Activated naive CD4-positive, alpha-beta T cell treated with Interleukin-2 at 50 U/mL for 16 hours (primary cell): ENCODE measurements around the gene KCNJ10.

Source experiments
- DNase-seq: peaks from one replicate; pipeline ENCODE4 v3.0.0-alpha.2; 2020

KCNJ10 gene

GRCh38 chr1:160020196-160020595, 49.8 kb downstream of the KCNJ10 start:
- no peak for DNase-seq

DNA sequence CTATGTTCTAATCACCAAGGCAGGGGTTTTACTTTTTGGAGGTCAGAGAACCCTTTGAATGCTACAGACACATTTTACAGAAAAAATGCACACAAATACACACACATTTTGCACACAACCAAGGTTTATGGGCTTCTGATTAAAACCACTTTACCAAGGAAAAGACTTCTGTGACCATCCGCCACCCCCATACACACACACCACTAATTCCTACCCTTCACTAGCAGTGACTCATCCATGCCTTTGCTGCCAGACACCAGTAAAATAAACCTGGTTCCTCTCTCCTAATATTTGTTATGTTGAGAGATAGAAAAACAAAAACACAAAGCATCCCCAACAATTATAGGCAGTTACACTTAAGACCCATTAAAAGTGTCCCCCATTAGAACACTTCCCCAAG, 51.1 kb downstream of the KCNJ10 start:
- DNase-seq, result no peak

- DNase-seq, result no peak
Measured at GRCh38 chr1:160018347-160018746, 51.6 kb downstream of the KCNJ10 start.

DNA sequence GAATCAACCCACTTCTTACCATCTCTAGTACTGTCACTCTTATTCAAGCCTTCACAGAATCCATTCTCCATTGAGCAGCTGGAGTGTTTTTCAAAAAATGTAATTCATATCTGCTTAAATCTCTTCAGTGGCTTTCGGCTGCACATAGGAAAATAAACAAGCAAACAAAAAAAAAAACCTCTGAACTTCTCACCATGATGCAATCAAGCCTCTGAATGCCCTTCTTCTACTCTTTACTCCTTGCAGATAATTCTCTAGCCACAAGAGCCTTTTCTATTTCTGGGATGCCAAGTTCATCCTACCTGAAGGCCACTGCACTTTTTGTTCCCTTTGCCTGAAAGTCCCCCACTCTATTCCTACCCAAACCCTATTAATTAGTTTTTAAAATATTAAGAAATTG, 52.4 kb downstream of the KCNJ10 start:
- DNase-seq, result no peak

DNA sequence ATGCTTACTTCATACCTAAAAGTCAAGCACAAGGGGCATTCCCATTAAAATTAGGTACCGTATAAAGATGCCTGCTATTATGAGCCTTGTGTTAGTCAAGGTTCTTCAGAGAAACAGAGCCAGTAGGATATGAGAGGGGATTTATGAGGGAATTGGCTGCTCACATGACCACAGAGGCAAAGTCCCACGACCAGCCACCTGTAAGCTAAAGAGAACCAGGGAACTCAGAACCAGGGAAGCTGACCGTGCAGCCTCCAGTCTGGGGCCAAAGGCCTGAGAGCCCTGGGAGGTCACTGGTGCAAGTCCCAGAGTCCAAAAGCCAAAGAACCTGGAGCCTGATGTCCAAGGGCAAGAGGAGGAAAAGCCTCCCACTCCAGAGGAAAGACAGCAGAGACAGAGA, 58.2 kb downstream of the KCNJ10 start:
- DNase-seq, result no peak

DNA sequence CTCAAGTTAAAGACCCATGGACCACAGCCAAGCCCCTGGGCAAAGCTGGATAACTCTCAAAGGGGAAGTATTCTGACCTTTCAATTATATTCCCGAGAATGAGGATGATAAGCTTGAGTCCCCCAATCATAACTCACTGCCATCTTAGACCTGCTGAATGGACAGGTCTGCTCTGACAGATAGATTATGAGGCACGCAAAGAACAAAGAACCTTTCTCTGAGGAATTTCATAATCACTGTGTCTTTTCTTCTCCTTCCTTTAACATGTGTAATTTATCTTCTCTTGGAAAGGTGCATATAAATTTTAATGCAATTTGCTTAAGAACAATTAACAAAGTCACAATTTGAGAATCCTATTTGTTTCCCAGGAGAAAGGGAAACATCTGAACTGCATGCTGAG, 60.2 kb downstream of the KCNJ10 start:
- DNase-seq, result no peak

DNA sequence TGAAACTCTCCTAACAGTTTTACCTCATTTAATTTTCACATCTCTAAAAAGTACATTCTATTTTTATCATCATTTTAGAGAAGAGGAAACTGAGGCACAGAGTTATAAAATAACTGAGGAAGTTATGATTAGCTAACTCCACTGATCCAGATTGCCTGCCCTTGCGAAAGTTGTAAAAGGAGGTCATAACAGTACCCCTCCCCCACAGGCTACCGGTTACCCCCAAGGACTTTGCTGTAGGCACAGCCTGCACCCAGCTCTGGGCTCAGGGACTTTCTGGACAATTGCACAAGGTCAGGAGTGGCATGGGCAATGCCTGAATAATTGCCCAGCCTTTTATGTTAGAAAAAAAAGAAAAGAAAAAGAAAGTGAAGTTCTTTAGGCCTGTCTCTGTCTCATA, 60.9 kb downstream of the KCNJ10 start:
- DNase-seq, result no peak

GRCh38 chr1:160007577-160008200, 62.3 kb downstream of the KCNJ10 start:
- no peak for DNase-seq

DNA sequence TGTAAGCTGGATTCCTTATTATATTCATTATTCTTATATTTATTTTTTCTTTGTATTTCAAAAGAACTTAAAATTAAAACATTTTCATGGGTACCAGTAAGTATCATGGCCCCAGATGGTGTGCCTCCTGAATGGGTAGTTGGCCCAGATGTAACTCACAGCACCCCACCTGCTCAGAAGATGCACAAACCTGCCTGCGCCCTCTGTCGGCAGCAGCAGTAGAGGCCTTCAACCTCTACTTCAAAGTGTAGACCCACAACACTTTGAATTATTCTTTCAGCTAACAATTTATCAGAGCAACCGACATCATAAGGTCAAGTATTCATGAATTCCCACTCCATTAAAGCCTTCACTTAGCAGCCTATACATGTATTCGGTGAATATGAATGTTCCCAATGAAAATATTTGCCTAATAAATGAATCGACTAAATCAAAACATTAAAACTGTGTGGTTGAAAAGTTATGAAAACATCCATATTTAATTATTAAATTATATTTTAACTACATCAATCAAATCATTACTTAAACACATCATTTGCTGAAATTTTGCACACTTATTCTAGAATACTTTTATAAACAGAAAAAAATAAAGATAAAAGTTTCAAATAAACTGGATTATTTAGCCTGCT, 63.5 kb downstream of the KCNJ10 start:
- DNase-seq, result peak; percentile 75

DNA sequence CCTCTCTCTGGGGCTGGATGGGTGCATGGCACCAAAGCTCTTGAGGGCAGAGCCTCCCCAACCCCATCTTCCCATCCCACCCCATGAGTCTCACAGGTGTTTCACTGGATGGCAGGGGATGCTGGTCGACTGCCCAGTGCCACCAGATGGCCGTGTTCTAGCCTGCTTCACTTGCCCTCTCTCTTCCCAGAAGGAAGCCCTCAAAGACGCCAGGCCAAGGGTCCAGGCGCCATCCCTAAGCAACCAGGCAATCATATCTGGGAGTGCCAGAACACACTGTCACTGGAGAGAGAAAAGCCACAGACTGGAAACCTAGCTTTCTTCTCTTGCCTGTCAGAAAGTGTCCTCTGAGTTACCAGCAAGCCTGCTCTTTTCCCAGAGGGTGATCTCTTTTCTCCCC, 64.9 kb downstream of the KCNJ10 start:
- DNase-seq, result no peak

- DNase-seq, result no peak
Measured at GRCh38 chr1:160004425-160004824, 65.5 kb downstream of the KCNJ10 start.

GRCh38 chr1:160004001-160004400, 66.0 kb downstream of the KCNJ10 start:
- DNase-seq, result no peak

GRCh38 chr1:160001440-160001839, 68.5 kb downstream of the KCNJ10 start:
- DNase-seq, result no peak

- no peak for DNase-seq
Measured at GRCh38 chr1:159999204-159999603, 70.8 kb downstream of the KCNJ10 start.

DNA sequence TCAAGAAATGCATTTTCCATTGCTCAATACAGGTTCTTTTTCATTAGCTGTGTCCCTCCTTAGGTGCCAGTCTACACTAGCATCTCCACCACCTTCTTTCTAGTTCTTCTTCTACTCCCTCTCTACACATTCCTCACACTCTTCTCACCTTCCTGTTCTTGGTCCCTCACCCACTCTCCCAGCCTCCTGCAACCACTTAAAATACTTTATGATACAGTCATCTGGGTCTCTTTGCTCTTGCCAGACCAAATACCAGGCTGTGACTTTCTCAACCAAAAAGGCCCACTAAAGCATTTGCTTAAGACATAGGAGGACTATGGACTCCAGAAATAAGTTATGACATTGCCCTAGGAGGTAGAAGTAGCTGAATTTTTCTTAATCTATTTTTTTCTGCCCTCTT, 73.3 kb downstream of the KCNJ10 start:
- no peak for DNase-seq

GRCh38 chr1:159994896-159995295, 75.1 kb downstream of the KCNJ10 start:
- no peak for DNase-seq

GRCh38 chr1:159993911-159994310, 76.0 kb downstream of the KCNJ10 start:
- DNase-seq, result no peak

GRCh38 chr1:159992161-159992560, 77.8 kb downstream of the KCNJ10 start:
- no peak for DNase-seq

- DNase-seq, result no peak
Measured at GRCh38 chr1:159991513-159991912, 78.4 kb downstream of the KCNJ10 start.

- no peak for DNase-seq
Measured at GRCh38 chr1:159990005-159990404, 80.0 kb downstream of the KCNJ10 start.

DNA sequence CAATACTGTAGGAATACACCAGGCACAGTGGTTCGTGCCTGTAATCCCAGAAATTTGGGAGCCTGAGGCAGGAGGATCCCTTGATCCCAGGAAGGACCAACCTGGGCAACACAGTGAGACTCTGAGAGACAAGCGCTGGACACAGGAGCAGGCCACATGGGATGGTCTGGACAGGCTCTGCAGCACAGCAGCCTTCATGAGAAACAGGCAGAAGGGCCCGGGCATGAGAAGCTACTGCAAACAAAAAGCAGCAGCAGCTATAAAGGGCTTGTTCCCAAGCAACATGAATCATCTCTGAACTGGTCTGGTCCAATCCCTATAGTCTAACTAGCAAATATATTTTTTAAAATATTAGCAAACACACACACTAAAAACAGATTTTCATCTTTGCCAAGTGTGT, 80.4 kb downstream of the KCNJ10 start:
- no peak for DNase-seq

DNA sequence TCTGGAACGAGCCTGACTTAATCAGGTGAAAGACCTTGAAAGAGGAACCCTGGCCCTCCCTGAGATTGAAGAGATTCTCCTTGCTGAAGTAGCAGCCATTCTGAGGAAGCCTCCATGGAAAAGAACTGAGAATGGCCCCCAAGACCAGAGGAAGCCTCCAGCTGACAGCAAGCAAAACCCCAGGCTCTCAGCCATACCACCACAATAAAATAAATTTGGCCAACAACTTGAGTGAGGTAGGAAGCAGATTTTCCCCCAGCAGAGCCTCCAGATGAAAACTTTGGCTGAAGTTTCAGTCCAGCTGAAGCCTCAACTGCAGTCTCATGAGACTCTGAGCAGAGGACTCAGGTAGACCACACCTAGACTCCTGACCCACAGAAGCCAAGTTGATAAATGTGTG, 82.0 kb downstream of the KCNJ10 start:
- no peak for DNase-seq

GRCh38 chr1:159987186-159987585, 82.8 kb downstream of the KCNJ10 start:
- no peak for DNase-seq

DNA sequence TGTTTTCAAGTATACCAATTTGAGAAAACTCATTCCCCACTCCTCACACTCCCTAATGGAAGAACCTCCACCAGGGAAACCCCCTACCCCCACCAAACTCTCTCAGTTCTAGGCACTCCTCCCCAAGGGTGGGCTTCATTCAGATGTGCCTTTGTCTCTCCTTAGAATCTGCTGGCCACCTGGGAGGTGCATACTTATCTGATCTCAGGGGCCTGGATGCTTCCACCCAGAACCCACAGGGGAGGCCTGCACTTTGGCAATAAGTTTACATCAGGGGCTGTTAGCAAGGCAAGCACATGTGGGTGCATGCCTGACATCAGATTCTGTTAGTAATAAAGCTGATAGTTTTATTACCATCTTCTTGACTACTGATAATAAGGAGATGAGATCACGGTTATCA, 83.4 kb downstream of the KCNJ10 start:
- DNase-seq, result no peak

DNA sequence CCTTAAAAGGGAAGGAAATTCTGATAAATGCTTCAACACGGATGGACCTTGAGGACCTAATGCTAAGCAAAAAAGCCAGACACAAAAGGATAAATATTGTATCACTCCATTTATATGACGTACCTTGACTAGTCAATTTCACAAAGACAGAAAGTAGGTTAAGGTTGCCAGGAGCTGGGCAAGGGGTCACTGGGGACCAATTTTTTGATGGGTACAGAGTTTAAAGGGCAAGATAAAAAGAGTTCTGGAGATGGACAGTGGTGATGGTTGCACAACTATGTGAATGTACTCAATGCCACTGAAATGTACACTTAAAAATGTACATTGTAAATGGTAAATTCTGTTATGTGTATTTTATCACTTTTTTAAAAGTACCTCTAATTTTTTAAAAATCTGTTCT, 83.9 kb downstream of the KCNJ10 start:
- no peak for DNase-seq
